Ectodermal cell (in vitro differentiated cells): ENCODE results near the gene ARR3.

Experiments used
- H3K27ac ChIP-seq: 2 replicates; pipeline ENCODE4 v1.7.0; 2013; ENCODE audit warnings: mild to moderate bottlenecking, low read depth, low read length; ENCODE audit not compliant: insufficient read depth, poor library complexity, severe bottlenecking
- H3K27me3 ChIP-seq: 2 replicates; pipeline ENCODE4 v1.7.0; 2013; ENCODE audit warnings: mild to moderate bottlenecking, low read length; ENCODE audit not compliant: insufficient read depth, control insufficient read depth, poor library complexity, severe bottlenecking
- H3K36me3 ChIP-seq: one replicate; pipeline ENCODE4 v1.7.0; 2013; ENCODE audit warnings: low read length; ENCODE audit not compliant: control insufficient read depth, insufficient read depth
- H3K4me1 ChIP-seq: one replicate; pipeline ENCODE4 v1.7.0; 2013; ENCODE audit warnings: low read length; ENCODE audit not compliant: control insufficient read depth, insufficient read depth
- H3K4me3 ChIP-seq: 2 replicates; pipeline ENCODE4 v1.7.0; 2013; ENCODE audit warnings: low read depth, low read length, control low read depth; ENCODE audit not compliant: insufficient read depth
- H3K9me3 ChIP-seq: 2 replicates; pipeline ENCODE4 v1.7.0; 2013; ENCODE audit warnings: mild to moderate bottlenecking, low read length, moderate library complexity; ENCODE audit not compliant: control insufficient read depth
- WGBS, 2 experiments: methylation state at CpG; one replicate each; pipeline ENCODE4 v1.1.7; 2013; ENCODE audit warnings: missing lambda C conversion rate in 2 of 2; 5-methylcytosine and 5-hydroxymethylcytosine counted together

Gene ARR3

DNA sequence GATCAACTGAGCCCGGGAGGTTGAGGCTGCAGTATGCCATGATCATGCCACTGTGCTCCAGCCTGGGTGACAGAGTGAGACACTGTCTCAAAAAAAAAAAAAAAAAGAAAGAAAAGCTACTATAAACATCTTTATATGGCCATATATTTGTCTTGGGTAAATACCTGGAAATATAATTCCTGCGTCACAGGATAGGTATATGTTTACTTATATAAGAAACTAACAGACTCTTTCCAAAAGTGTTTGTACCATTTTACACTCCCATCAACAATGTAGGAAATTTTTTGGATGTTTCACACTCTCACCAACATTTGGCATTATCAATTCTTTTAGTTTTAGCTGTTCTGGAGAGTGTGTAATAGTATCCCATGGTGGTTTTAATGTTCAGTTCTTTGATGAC is 20.9 kb upstream of the ARR3 start:
- WGBS, 2 experiments = 75 to 100% methylated on average over 1 of the region's 2 CpGs
- Histone ChIP-seq H3K27ac (no peak overlapping the region), H3K4me3 (no peak overlapping the region), H3K4me1 (no peaks in the 10 kb centered on the region), H3K9me3 (no peaks in the 10 kb centered on the region), H3K27me3 (no peaks in the 10 kb centered on the region), H3K36me3 (no peaks in the 10 kb centered on the region)

GRCh38 chrX:70252491-70252890 is 15.6 kb upstream of the ARR3 start:
- H3K4me1 ChIP-seq = no peaks in the 10 kb centered on the region
- H3K27ac ChIP-seq = no peak overlapping the region
- H3K27me3 ChIP-seq = no peaks in the 10 kb centered on the region
- no peaks in the 10 kb centered on the region for H3K9me3 ChIP-seq
- H3K4me3 ChIP-seq = no peak overlapping the region
- WGBS, 2 experiments = 76 to 85% methylated on average over 2 of the region's 2 CpGs
- H3K36me3 ChIP-seq = no peaks in the 10 kb centered on the region

DNA sequence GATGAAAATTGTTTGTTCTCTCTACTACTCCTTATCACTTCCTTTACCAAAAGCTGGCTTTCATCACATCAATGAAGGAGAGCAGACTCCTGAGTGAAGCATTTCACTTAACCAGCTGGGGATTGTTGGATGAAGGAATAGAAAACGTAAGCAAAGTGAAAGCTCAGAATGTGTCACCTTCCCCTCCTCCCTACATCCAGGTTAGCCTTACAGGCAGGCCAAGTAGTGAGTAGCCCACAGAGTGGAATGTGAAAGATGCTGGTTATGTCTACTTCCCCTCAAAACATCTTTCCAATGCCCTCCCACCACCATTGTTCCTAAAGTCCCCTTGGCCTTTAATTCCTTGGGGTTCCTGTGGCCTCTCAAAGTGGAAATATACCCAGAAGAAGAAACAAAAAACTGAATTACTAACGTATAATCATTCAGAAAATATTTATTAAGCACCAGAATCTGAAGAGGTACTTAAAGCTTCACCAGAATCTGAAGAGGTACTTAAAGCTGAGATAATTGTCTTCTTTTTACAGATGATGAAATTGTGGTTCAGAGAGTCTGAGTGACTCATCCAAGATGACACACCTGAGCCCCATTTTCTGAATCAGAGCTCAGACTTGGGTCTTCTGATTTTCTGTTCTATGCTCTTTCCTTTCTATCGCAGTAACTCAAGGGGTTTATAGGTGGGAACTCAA is 14.6 kb upstream of the ARR3 start:
- H3K27ac ChIP-seq = no peak overlapping the region
- no peaks in the 10 kb centered on the region for H3K36me3 ChIP-seq
- H3K4me3 ChIP-seq = no peak overlapping the region
- WGBS, 2 experiments = 90% methylated on average over 2 of the region's 3 CpGs; no CpG with 5 or more reads in 1 of the 2 experiments
- no peaks in the 10 kb centered on the region for H3K4me1 ChIP-seq
- H3K9me3 ChIP-seq = no peaks in the 10 kb centered on the region
- H3K27me3 ChIP-seq = no peaks in the 10 kb centered on the region

DNA sequence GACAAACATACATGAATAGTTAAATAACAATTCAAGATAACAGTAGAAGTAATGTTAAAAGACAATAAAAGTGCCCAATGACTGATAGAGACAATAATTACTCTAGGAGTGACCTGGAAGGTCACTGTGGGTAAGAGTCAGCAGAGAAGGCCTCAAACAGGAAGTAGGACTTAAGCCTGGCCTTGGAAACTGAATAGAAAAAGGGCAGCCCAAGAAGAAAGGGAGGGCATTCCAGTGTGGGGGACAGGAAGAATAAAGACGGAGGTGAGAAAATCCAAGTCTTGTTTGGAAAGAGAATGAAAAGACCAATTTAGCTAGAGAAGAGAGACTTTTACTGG is 14.1 kb upstream of the ARR3 start:
- Histone ChIP-seq H3K4me1 (no peaks in the 10 kb centered on the region), H3K27ac (no peak overlapping the region), H3K36me3 (no peaks in the 10 kb centered on the region), H3K4me3 (no peak overlapping the region), H3K9me3 (no peaks in the 10 kb centered on the region), H3K27me3 (no peaks in the 10 kb centered on the region)
- WGBS, 2 experiments = 79 to 86% methylated on average over 1 of the region's 1 CpG

DNA sequence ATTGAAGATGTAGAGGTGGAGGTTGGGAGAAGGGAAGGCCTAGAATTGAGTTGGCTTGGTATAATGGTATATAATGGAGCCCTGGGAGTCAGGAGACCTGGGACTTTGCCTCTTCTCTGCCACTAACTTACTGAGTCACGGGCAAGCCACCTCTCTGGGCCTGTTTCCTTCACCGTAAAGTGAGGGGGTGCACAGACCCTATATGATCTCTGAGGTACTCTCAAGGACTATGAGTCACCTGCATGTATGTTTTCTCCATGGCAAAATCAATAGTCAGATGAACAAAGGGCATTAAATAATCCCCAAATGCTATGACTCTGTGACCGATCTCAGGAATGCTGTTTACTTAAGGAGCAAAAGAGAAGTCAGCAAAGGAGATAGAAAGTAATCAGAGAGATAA is 13.2 kb upstream of the ARR3 start:
- H3K27me3 ChIP-seq = no peaks in the 10 kb centered on the region
- WGBS, 2 experiments = 90 to 93% methylated on average over 2 to 3 of the region's 3 CpGs
- no peaks in the 10 kb centered on the region for H3K9me3 ChIP-seq
- no peaks in the 10 kb centered on the region for H3K4me1 ChIP-seq
- no peak overlapping the region for H3K4me3 ChIP-seq
- no peak overlapping the region for H3K27ac ChIP-seq
- H3K36me3 ChIP-seq = no peaks in the 10 kb centered on the region

- 96 to 100% methylated on average over 2 of the region's 2 CpGs for WGBS, 2 experiments
- H3K36me3 ChIP-seq = no peaks in the 10 kb centered on the region
- no peak overlapping the region for H3K27ac ChIP-seq
- no peaks in the 10 kb centered on the region for H3K27me3 ChIP-seq
- H3K4me3 ChIP-seq = no peak overlapping the region
- H3K9me3 ChIP-seq = no peaks in the 10 kb centered on the region
- H3K4me1 ChIP-seq = no peaks in the 10 kb centered on the region
Observed at GRCh38 chrX:70255452-70255851, 12.7 kb upstream of the ARR3 start.

DNA sequence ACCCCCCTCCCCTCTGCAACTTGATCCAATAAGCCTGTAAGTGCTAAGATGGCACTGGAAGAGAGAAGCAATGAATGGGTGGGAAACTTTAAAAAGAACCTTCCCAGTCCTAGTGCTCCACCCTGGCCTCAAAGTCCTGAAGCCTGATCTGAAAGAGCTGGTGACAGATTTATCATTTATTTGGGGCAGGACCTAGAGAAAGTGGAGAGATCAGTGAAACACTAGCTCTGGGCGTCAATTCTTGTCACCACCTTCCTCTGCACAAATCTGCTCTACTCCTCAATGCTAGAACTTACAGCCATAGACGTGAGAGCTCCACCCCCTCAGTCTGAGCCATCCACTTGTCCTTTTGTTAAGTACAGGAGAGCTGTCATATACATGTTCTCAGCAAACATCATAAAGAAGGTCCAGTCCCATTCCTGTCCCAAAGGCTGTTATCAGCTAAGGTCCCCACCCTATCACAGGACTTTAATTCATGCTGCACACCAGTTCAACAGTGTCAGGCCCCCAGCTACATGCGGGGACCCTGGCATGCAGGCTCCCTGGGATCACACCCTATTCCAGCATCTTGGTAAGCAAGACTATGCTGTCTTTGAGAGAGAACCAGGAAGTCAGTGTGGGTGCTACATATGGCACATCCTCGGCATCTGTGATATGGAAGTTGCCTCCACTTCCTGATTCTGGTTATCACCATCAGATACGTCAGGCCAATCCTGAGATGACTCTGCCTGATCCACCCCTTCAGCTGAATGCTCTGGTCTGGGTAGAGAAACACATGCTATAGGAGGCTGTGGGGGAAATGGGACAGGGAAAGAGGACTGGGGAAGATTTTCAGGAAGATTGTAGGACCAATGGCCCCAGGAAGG is 10.5 kb upstream of the ARR3 start:
- WGBS, 2 experiments = 87 to 91% methylated on average over 5 of the region's 5 CpGs
- Histone ChIP-seq H3K9me3 (no peaks in the 10 kb centered on the region), H3K27ac (no peak overlapping the region), H3K36me3 (no peaks in the 10 kb centered on the region), H3K27me3 (no peaks in the 10 kb centered on the region), H3K4me1 (no peaks in the 10 kb centered on the region), H3K4me3 (no peak overlapping the region)

DNA sequence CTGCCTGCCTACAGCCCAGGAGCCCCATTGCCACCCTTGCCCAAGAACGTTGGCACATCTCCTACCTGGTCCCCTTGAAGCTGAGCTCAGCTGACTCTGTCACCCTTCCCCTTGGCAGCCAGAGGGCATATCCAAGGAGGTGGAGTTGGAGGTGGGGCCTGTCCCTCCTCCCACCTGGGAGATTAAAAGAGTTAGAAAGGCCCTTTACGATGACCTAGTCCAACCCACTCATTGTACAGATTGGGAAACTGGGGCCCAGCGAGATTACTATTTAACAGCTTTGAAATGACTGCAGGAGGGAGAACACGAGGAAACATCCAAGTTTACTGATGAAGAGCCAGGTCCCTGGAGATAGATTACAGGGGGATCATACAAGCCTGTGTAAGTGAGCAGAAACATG is 8.0 kb upstream of the ARR3 start, which contains the start of gene P2RY4:
TSS of gene P2RY4 (minus strand) at position 101 of the 400 bp plus-strand sequence. CDS start 580 bp downstream, outside the sequence.
- no peaks in the 10 kb centered on the region for H3K36me3 ChIP-seq
- H3K27ac ChIP-seq = no peak within 1 kb of the TSS
- no peaks in the 10 kb centered on the region for H3K27me3 ChIP-seq
- H3K9me3 ChIP-seq = no peaks in the 10 kb centered on the region
- no peaks in the 10 kb centered on the region for H3K4me1 ChIP-seq
- 88 to 90% methylated on average over 3 to 4 of the region's 4 CpGs for WGBS, 2 experiments
- no peak within 1 kb of the TSS for H3K4me3 ChIP-seq

DNA sequence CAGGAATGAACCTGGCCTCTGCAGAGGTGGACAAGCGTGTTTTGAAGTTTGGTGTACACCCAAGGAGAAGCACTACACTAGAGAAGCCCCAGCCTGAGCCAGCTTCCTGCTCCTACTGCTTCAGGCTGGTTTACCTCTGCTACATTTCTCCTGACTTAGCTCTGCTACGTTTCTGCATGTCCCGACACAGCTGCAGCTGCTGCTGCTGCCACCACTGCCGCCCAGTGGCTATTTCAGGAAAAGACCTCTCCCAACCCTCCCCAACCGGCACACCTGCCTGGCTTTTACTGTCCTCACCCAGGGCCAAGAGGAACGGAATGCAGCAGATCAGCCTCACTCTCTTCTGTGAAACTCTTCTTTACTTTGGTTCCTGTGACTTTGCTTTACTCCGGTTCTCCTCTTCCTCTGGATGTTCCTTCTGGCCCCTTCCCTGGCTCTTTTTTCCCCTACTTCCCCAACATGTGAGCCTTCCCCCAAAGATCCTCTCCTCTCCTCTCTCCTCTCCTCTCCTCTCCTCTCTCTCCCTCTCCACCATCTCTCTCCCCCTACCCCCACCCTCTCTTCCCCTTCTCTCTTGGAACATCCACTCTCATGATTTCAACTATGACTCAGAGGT is 5.1 kb upstream of the ARR3 start:
- Histone ChIP-seq H3K36me3 (no peaks in the 10 kb centered on the region), H3K4me1 (no peaks in the 10 kb centered on the region), H3K27me3 (no peaks in the 10 kb centered on the region), H3K27ac (no peak overlapping the region), H3K4me3 (no peak overlapping the region), H3K9me3 (no peaks in the 10 kb centered on the region)
- 4 to 9% methylated on average over 7 of the region's 7 CpGs for WGBS, 2 experiments

DNA sequence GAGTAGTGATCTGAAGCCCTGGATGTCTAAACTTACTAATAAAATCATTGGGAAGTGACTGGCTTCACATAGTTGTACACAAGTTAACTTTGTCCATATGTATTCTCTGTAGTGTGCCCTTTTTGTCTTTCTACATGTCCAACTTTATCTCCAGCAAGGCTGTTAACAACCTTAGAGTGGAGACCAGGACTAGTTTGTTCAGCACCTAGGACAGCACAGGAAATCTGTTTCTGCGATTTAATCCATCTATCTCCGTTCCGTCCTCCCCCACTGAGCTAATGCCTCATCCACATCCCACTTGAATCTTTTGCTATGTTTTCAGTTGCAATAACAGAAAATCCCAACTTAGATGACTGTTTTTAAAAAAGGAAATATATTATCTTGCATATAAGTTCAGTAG is 3.4 kb upstream of the ARR3 start:
- no peaks in the 10 kb centered on the region for H3K36me3 ChIP-seq
- H3K27ac ChIP-seq = no peak overlapping the region
- no peak overlapping the region for H3K4me3 ChIP-seq
- WGBS, 2 experiments = 55 to 58% methylated on average over 3 of the region's 3 CpGs
- no peaks in the 10 kb centered on the region for H3K27me3 ChIP-seq
- H3K9me3 ChIP-seq = no peaks in the 10 kb centered on the region
- H3K4me1 ChIP-seq = no peaks in the 10 kb centered on the region
